GM23248 (cell line): Measurements from ENCODE around the gene KDM3A. TPM values are rescaled to one million over a fixed set of nuclear protein-coding genes. Genes with fewer than 3 reads are reported as not detected.

Experiments
- DNase-seq: peaks from one replicate; pipeline ENCODE4 v3.0.0-alpha.2; 2015
- H2AFZ ChIP-seq: fragments of 200-600 bp; sonication (generic); 2 replicates; pipeline ENCODE4 v1.6.1; 2016; ENCODE audit warnings: antibody characterized with exemption
- H3F3A ChIP-seq: fragments of 200-600 bp; sonication (generic); 2 replicates; pipeline ENCODE4 v1.6.1; 2016; ENCODE audit warnings: mild to moderate bottlenecking, antibody characterized with exemption, mixed run types; ENCODE audit not compliant: insufficient read depth
- H3K27ac ChIP-seq: fragments of 200-600 bp; sonication (generic); 2 replicates; pipeline ENCODE4 v1.5.1; 2016; ENCODE audit warnings: mild to moderate bottlenecking
- H3K27me3 ChIP-seq: fragments of 200-600 bp; sonication (generic); replicated peaks from 2 replicates; pipeline ENCODE4 v1.6.1; 2016; ENCODE audit warnings: mild to moderate bottlenecking; ENCODE audit not compliant: insufficient read depth
- H3K36me3 ChIP-seq: fragments of 200-600 bp; sonication (generic); 2 replicates; pipeline ENCODE4 v1.6.1; 2016; ENCODE audit warnings: low read depth, mild to moderate bottlenecking
- H3K4me1 ChIP-seq: fragments of 200-600 bp; sonication (generic); 2 replicates; pipeline ENCODE4 v1.6.1; 2016; ENCODE audit warnings: mild to moderate bottlenecking; ENCODE audit not compliant: insufficient read depth
- H3K4me2 ChIP-seq: fragments of 200-600 bp; sonication (generic); one replicate; pipeline ENCODE4 v1.6.1; 2016; ENCODE audit warnings: mild to moderate bottlenecking; ENCODE audit not compliant: unreplicated experiment
- H3K4me3 ChIP-seq: fragments of 200-600 bp; sonication (generic); 2 replicates; pipeline ENCODE4 v1.5.1; 2016; ENCODE audit warnings: mild to moderate bottlenecking
- H3K79me2 ChIP-seq: fragments of 200-600 bp; sonication (generic); 2 replicates; pipeline ENCODE4 v1.6.1; 2016; ENCODE audit warnings: mild to moderate bottlenecking; ENCODE audit not compliant: insufficient read depth
- H3K9ac ChIP-seq: fragments of 200-600 bp; sonication (generic); 2 replicates; pipeline ENCODE4 v1.6.1; 2016; ENCODE audit warnings: mild to moderate bottlenecking
- H3K9me2 ChIP-seq: fragments of 200-600 bp; sonication (generic); 2 replicates; pipeline ENCODE4 v1.6.1; 2016; ENCODE audit warnings: mixed run types, mild to moderate bottlenecking, moderate library complexity; ENCODE audit not compliant: insufficient read depth
- H3K9me3 ChIP-seq: fragments of 200-600 bp; sonication (generic); one replicate; pipeline ENCODE4 v1.6.1; 2017; ENCODE audit warnings: low read depth
- H4K20me1 ChIP-seq: fragments of 200-600 bp; sonication (generic); 2 replicates; pipeline ENCODE4 v1.6.0; 2016; ENCODE audit not compliant: insufficient read depth
- EZH2 ChIP-seq: fragments of 200-600 bp; sonication (generic); IDR thresholded peaks from 2 replicates; pipeline ENCODE4 v1.6.1; 2018; ENCODE audit warnings: antibody characterized with exemption, mild to moderate bottlenecking; ENCODE audit not compliant: insufficient read depth, poor library complexity, severe bottlenecking
- EZH2phosphoT487 ChIP-seq: fragments of 200-600 bp; sonication (generic); IDR thresholded peaks from 2 replicates; pipeline ENCODE4 v1.6.1; 2018; ENCODE audit warnings: antibody characterized with exemption, moderate library complexity, mild to moderate bottlenecking, low read depth; ENCODE audit not compliant: insufficient read depth
- WGBS, 2 experiments: methylation state at CpG; one replicate each; pipeline ENCODE4 v1.1.6; 2015 to 2017; ENCODE audit warnings: low lambda C conversion rate in 2 of 2, low coverage in 1 of 2; ENCODE audit errors: missing lambda C conversion rate in 2 of 2; 5-methylcytosine and 5-hydroxymethylcytosine counted together
- in situ Hi-C: fragments of 300-500 bp; cut with MboI; formaldehyde crosslinking; loops from 2 replicates; pipeline ENCODE4 v1.15.0; 2020
- polyA plus RNA-seq: library from polyadenylated mRNA; unstranded; fragments of >200 nt; fragmentation: Nextera tagmentation; extraction: Ambion mirVana; gene quantifications from 2 replicates; pipeline ENCODE4 v1.2.1, GENCODE V29; 2016
- total RNA-seq: library from RNA; depleted of rRNA; stranded (reverse); fragments of >200 nt; shearing (Covaris generic); gene quantifications from 2 replicates; pipeline ENCODE4 v1.2.3, GENCODE V29; 2014

Gene KDM3A
- total and polyA plus RNA-seq, 2 experiments from 2014 or later = 14.6 to 24.4 TPM

- Histone ChIP-seq H3K27ac (no peak overlapping the region), H3F3A (peaks cover 5% of the 10 kb centered on the region; the same call in 1 of the 2 replicates), H3K9me2 (no peaks in the 10 kb centered on the region), H3K4me2 (no peak overlapping the region), H3K36me3 (peaks cover 47% of the 10 kb centered on the region), H3K4me3 (no peak overlapping the region), H3K4me1 (no peaks in the 10 kb centered on the region), H4K20me1 (no peaks in the 10 kb centered on the region), H3K9me3 (no peaks in the 10 kb centered on the region), H3K9ac (no peak overlapping the region), H3K79me2 (peaks cover 29% of the 10 kb centered on the region), H2AFZ (no peak overlapping the region), H3K27me3 (no peaks in the 10 kb centered on the region)
- in situ Hi-C loops = no loop called here
- 86 to 87% methylated on average over 6 of the region's 6 CpGs for WGBS, 2 experiments
- no peak for DNase-seq
- TF ChIP-seq EZH2 (no peak), EZH2phosphoT487 (no peak)
Measured at GRCh38 chr2:86499326-86499725, 58.2 kb downstream of the KDM3A start.

- no peaks in the 10 kb centered on the region for H3K4me1 ChIP-seq
- no peak for TF ChIP-seq EZH2phosphoT487
- no peak for TF ChIP-seq EZH2
- H3K27me3 ChIP-seq = no peaks in the 10 kb centered on the region
- peaks cover 49% of the 10 kb centered on the region for H3K36me3 ChIP-seq
- no peak overlapping the region for H3K4me3 ChIP-seq
- DNase-seq = no peak
- H2AFZ ChIP-seq = no peak overlapping the region
- no peak overlapping the region for H3K4me2 ChIP-seq
- no peaks in the 10 kb centered on the region for H4K20me1 ChIP-seq
- whole genome bisulfite sequencing, 2 experiments = 94 to 97% methylated on average over 2 of the region's 2 CpGs
- H3K9me2 ChIP-seq = no peaks in the 10 kb centered on the region
- H3K9ac ChIP-seq = no peak overlapping the region
- in situ Hi-C loops = no loop called here
- no peak overlapping the region for H3K27ac ChIP-seq
- no peaks in the 10 kb centered on the region for H3K9me3 ChIP-seq
- peaks cover 21% of the 10 kb centered on the region for H3K79me2 ChIP-seq
- peaks cover 5% of the 10 kb centered on the region; the same call in 1 of the 2 replicates for H3F3A ChIP-seq
Measured at GRCh38 chr2:86500325-86501083, 59.3 kb downstream of the KDM3A start.

DNA sequence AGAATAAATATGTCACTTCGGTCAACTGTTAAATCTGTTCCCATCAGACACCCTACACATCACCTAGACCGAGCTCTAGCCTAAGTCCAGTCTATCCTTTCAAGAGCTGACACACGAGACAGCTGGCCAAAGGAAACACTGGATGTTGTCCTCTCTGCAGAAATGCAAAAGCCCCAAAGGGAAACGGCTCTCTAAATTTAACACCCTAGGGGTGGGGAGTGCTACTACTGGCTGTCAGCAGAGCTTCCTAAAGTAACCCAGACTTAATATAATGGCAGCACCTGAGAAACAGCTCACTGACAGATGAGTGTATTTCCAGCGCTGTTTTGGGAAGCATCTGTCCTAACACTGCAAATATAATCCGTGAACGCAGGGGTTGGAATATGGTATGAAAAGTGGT is 66.4 kb downstream of the KDM3A start:
- peaks cover 5% of the 10 kb centered on the region; the same call in 1 of the 2 replicates for H3K36me3 ChIP-seq
- no peak overlapping the region for H3K4me2 ChIP-seq
- no peaks in the 10 kb centered on the region for H3F3A ChIP-seq
- no peak overlapping the region for H3K27ac ChIP-seq
- H3K27me3 ChIP-seq = no peaks in the 10 kb centered on the region
- H3K9me3 ChIP-seq = no peaks in the 10 kb centered on the region
- no peak for DNase-seq
- 0 out of 2 replicates have a peak, but pooled peaks cover 5% of the 10 kb centered on the region for H3K79me2 ChIP-seq
- H4K20me1 ChIP-seq = 0 out of 2 replicates have a peak, but pooled peaks cover 4% of the 10 kb centered on the region
- no peaks in the 10 kb centered on the region for H3K4me1 ChIP-seq
- H3K9me2 ChIP-seq = no peaks in the 10 kb centered on the region
- TF ChIP-seq EZH2phosphoT487 (no peak), EZH2 (no peak)
- no peak overlapping the region for H3K9ac ChIP-seq
- H2AFZ ChIP-seq = no peak overlapping the region
- in situ Hi-C loops = no loop called here
- H3K4me3 ChIP-seq = no peak overlapping the region
- WGBS, 2 experiments = 88 to 90% methylated on average over 7 of the region's 7 CpGs

- no peak for DNase-seq
- WGBS, 2 experiments = 96 to 100% methylated on average over 4 of the region's 4 CpGs
- Histone ChIP-seq H3K9me2 (no peaks in the 10 kb centered on the region), H4K20me1 (0 out of 2 replicates have a peak, but pooled peaks cover 4% of the 10 kb centered on the region), H3K36me3 (no peaks in the 10 kb centered on the region; the same call in 1 of the 2 replicates), H3K27me3 (no peaks in the 10 kb centered on the region), H2AFZ (no peak overlapping the region), H3F3A (no peaks in the 10 kb centered on the region), H3K4me1 (no peaks in the 10 kb centered on the region), H3K4me2 (no peak overlapping the region), H3K4me3 (no peak overlapping the region), H3K79me2 (0 out of 2 replicates have a peak, but pooled peaks cover 5% of the 10 kb centered on the region), H3K9me3 (no peaks in the 10 kb centered on the region), H3K27ac (no peak overlapping the region), H3K9ac (no peak overlapping the region)
- in situ Hi-C loops = no loop called here
- no peak for TF ChIP-seq EZH2
- no peak for TF ChIP-seq EZH2phosphoT487
Measured at GRCh38 chr2:86510436-86510933, 69.3 kb downstream of the KDM3A start.
